Prostate gland (tissue), 2 donors: ENCODE measurements around the gene ARAP3.

ENCODE experiments used
- CTCF ChIP-seq, 4 experiments: fragments of 200-600 bp in 2 of 4; fragments of 450-650 bp in 2 of 4; sonication (generic) in 2 of 4; IDR thresholded peaks; 1 replicate in 3 of 4; 2 replicates in 1 of 4; pipeline ENCODE4 v1.5.1; 2016 to 2019; ENCODE audit warnings: antibody characterized with exemption in 4 of 4, mild to moderate bottlenecking in 2 of 4, moderate library complexity in 2 of 4
- POLR2A ChIP-seq: fragments of 450-650 bp; IDR thresholded peaks from one replicate; pipeline ENCODE4 v1.6.1; 2016; ENCODE audit warnings: antibody characterized with exemption, mild to moderate bottlenecking
- POLR2AphosphoS5 ChIP-seq: sonication (generic); formaldehyde crosslinking; IDR thresholded peaks from one replicate; pipeline ENCODE4 v1.6.1; 2017; ENCODE audit warnings: antibody characterized with exemption

GRCh38 chr5:141708016-141708415, 26.0 kb upstream of the ARAP3 start:
- no peak for TF ChIP-seq POLR2AphosphoS5
- no peak for TF ChIP-seq POLR2A
- TF ChIP-seq CTCF (IDR thresholded peaks at IDR 0.05) = no peak
